Measurements from ENCODE around the gene IGSF1.
"Not testable (repeated sequence)": the region's sequence is repeated elsewhere in the genome, so short reads cannot be mapped to it uniquely, and the experiment has no call there.

Gene IGSF1

GRCh38 chrX:131257367-131257766, 31.7 kb downstream of the IGSF1 start:
- Histone ChIP-seq H3K4me3 (replicated peaks; ENCODE audit: low read depth, low read length) (no peak overlapping the region), H3K27me3 (replicated peaks; ENCODE audit: control insufficient read depth, insufficient read depth, low read length) (no peaks in the 10 kb centered on the region), H3K36me3 (ENCODE audit: control insufficient read depth, insufficient read depth, low read length) (no peaks in the 10 kb centered on the region)
- no peak for TF ChIP-seq CTCF (IDR thresholded peaks at IDR 0.05; ENCODE audit: insufficient read depth, low read length, poor library complexity, severe bottlenecking)
- DNase-seq (ENCODE audit: extremely low read depth, insufficient read length), result no peak

GRCh38 chrX:131250984-131251738, 37.9 kb downstream of the IGSF1 start:
- not testable (repeated sequence) for DNase-seq (ENCODE audit: extremely low read depth, insufficient read length); H3K36me3 ChIP-seq (ENCODE audit: control insufficient read depth, insufficient read depth, low read length); H3K4me3 ChIP-seq (replicated peaks; ENCODE audit: low read depth, low read length); H3K27me3 ChIP-seq (replicated peaks; ENCODE audit: control insufficient read depth, insufficient read depth, low read length)

GRCh38 chrX:131239057-131239456, 50.0 kb downstream of the IGSF1 start:
- no peak for DNase-seq (ENCODE audit: extremely low read depth, insufficient read length)
- Histone ChIP-seq H3K36me3 (ENCODE audit: control insufficient read depth, insufficient read depth, low read length) (no peaks in the 10 kb centered on the region), H3K27me3 (replicated peaks; ENCODE audit: control insufficient read depth, insufficient read depth, low read length) (no peaks in the 10 kb centered on the region; the same call in 1 of the 2 replicates), H3K4me3 (replicated peaks; ENCODE audit: low read depth, low read length) (no peak overlapping the region)
- TF ChIP-seq CTCF (IDR thresholded peaks at IDR 0.05; ENCODE audit: insufficient read depth, low read length, poor library complexity, severe bottlenecking), result no peak

GRCh38 chrX:131237363-131237762, 51.7 kb downstream of the IGSF1 start:
- no peaks in the 10 kb centered on the region for H3K36me3 ChIP-seq (ENCODE audit: control insufficient read depth, insufficient read depth, low read length)
- no peaks in the 10 kb centered on the region; the same call in none of the 2 replicates for H3K27me3 ChIP-seq (replicated peaks; ENCODE audit: control insufficient read depth, insufficient read depth, low read length)
- no peak for TF ChIP-seq CTCF (IDR thresholded peaks at IDR 0.05; ENCODE audit: insufficient read depth, low read length, poor library complexity, severe bottlenecking)
- no peak overlapping the region for H3K4me3 ChIP-seq (replicated peaks; ENCODE audit: low read depth, low read length)
- DNase-seq (ENCODE audit: extremely low read depth, insufficient read length), result no peak

GRCh38 chrX:131235768-131236545, 53.1 kb downstream of the IGSF1 start:
- no peaks in the 10 kb centered on the region; the same call in none of the 2 replicates for H3K27me3 ChIP-seq (replicated peaks; ENCODE audit: control insufficient read depth, insufficient read depth, low read length)
- no peaks in the 10 kb centered on the region for H3K36me3 ChIP-seq (ENCODE audit: control insufficient read depth, insufficient read depth, low read length)
- no peak for DNase-seq (ENCODE audit: extremely low read depth, insufficient read length)
- H3K4me3 ChIP-seq (replicated peaks; ENCODE audit: low read depth, low read length), result no peak overlapping the region
- TF ChIP-seq CTCF (IDR thresholded peaks at IDR 0.05; ENCODE audit: insufficient read depth, low read length, poor library complexity, severe bottlenecking), result no peak

GRCh38 chrX:131227608-131228007, 61.5 kb downstream of the IGSF1 start:
- Histone ChIP-seq H3K4me3 (replicated peaks; ENCODE audit: low read depth, low read length) (no peak overlapping the region), H3K36me3 (ENCODE audit: control insufficient read depth, insufficient read depth, low read length) (no peaks in the 10 kb centered on the region), H3K27me3 (replicated peaks; ENCODE audit: control insufficient read depth, insufficient read depth, low read length) (no peaks in the 10 kb centered on the region)
- DNase-seq (ENCODE audit: extremely low read depth, insufficient read length), result no peak
- TF ChIP-seq CTCF (IDR thresholded peaks at IDR 0.05; ENCODE audit: insufficient read depth, low read length, poor library complexity, severe bottlenecking), result no peak

All from GM06990 (cell line).